ENCODE measurements around the gene SLX9.

GRCh38 chr21:44987301-44987885 lies 47.6 kb downstream of the SLX9 start:
- TF ChIP-seq CTCF (IDR thresholded peaks at IDR 0.05) (no peak), ZFX (IDR thresholded peaks at IDR 0.05; ENCODE audit: borderline replicate concordance) (no peak)
